Measurements from ENCODE around the gene FAM222A.

The FAM222A gene

GRCh38 chr12:109808876-109809646, 95.4 kb downstream of the FAM222A start:
- Histone ChIP-seq H3K36me3 (ENCODE audit: insufficient read depth, low read length) (no peaks in the 10 kb centered on the region), H3K4me1 (ENCODE audit: control insufficient read depth, insufficient read depth, low read length, unreplicated experiment) (no peaks in the 10 kb centered on the region), H3K27ac (ENCODE audit: low read depth, low read length) (no peak overlapping the region), H3K27me3 (ENCODE audit: insufficient read depth, low read length) (no peaks in the 10 kb centered on the region), H3K79me2 (ENCODE audit: control insufficient read depth, insufficient read depth, low read length, unreplicated experiment) (no peaks in the 10 kb centered on the region), H3K4me3 (ENCODE audit: low read depth, low read length) (no peak overlapping the region), H2AFZ (ENCODE audit: low read length, unreplicated experiment) (no peak overlapping the region)

GRCh38 chr12:109810954-109811623, 97.5 kb downstream of the FAM222A start:
- Histone ChIP-seq H3K4me1 (ENCODE audit: control insufficient read depth, insufficient read depth, low read length, unreplicated experiment) (no peaks in the 10 kb centered on the region), H3K79me2 (ENCODE audit: control insufficient read depth, insufficient read depth, low read length, unreplicated experiment) (no peaks in the 10 kb centered on the region), H3K4me3 (ENCODE audit: low read depth, low read length) (no peak overlapping the region), H2AFZ (ENCODE audit: low read length, unreplicated experiment) (no peak overlapping the region), H3K27ac (ENCODE audit: low read depth, low read length) (no peak overlapping the region), H3K27me3 (ENCODE audit: insufficient read depth, low read length) (no peaks in the 10 kb centered on the region), H3K36me3 (ENCODE audit: insufficient read depth, low read length) (no peaks in the 10 kb centered on the region)

- H3K4me3 ChIP-seq (ENCODE audit: low read depth, low read length), result no peak overlapping the region
- H2AFZ ChIP-seq (ENCODE audit: low read length, unreplicated experiment), result no peak overlapping the region
- H3K4me1 ChIP-seq (ENCODE audit: control insufficient read depth, insufficient read depth, low read length, unreplicated experiment), result no peaks in the 10 kb centered on the region
- H3K27me3 ChIP-seq (ENCODE audit: insufficient read depth, low read length), result no peaks in the 10 kb centered on the region
- no peak overlapping the region for H3K27ac ChIP-seq (ENCODE audit: low read depth, low read length)
- H3K79me2 ChIP-seq (ENCODE audit: control insufficient read depth, insufficient read depth, low read length, unreplicated experiment), result no peaks in the 10 kb centered on the region
- no peaks in the 10 kb centered on the region for H3K36me3 ChIP-seq (ENCODE audit: insufficient read depth, low read length)
These were observed 98.0 kb downstream of the FAM222A start for GRCh38 chr12:109811624-109811995.

- H3K79me2 ChIP-seq (ENCODE audit: control insufficient read depth, insufficient read depth, low read length, unreplicated experiment), result no peaks in the 10 kb centered on the region
- H3K36me3 ChIP-seq (ENCODE audit: insufficient read depth, low read length), result no peaks in the 10 kb centered on the region
- no peak overlapping the region for H3K4me3 ChIP-seq (ENCODE audit: low read depth, low read length)
- H2AFZ ChIP-seq (ENCODE audit: low read length, unreplicated experiment), result no peak overlapping the region
- H3K27me3 ChIP-seq (ENCODE audit: insufficient read depth, low read length), result no peaks in the 10 kb centered on the region
- H3K27ac ChIP-seq (ENCODE audit: low read depth, low read length), result no peak overlapping the region
- H3K4me1 ChIP-seq (ENCODE audit: control insufficient read depth, insufficient read depth, low read length, unreplicated experiment), result no peaks in the 10 kb centered on the region
These were observed 100.3 kb downstream of the FAM222A start for GRCh38 chr12:109813810-109814416.

- Histone ChIP-seq H3K27ac (ENCODE audit: low read depth, low read length) (no peak overlapping the region), H3K36me3 (ENCODE audit: insufficient read depth, low read length) (no peaks in the 10 kb centered on the region)
These were observed 101.0 kb downstream of the FAM222A start for GRCh38 chr12:109814600-109815150.

GRCh38 chr12:109815225-109815624, 101.6 kb downstream of the FAM222A start:
- H3K36me3 ChIP-seq (ENCODE audit: insufficient read depth, low read length), result no peaks in the 10 kb centered on the region
- H3K4me3 ChIP-seq (ENCODE audit: low read depth, low read length), result no peak overlapping the region
- H3K79me2 ChIP-seq (ENCODE audit: control insufficient read depth, insufficient read depth, low read length, unreplicated experiment), result no peaks in the 10 kb centered on the region
- H2AFZ ChIP-seq (ENCODE audit: low read length, unreplicated experiment), result no peak overlapping the region
- no peaks in the 10 kb centered on the region for H3K4me1 ChIP-seq (ENCODE audit: control insufficient read depth, insufficient read depth, low read length, unreplicated experiment)
- no peak overlapping the region for H3K27ac ChIP-seq (ENCODE audit: low read depth, low read length)
- H3K27me3 ChIP-seq (ENCODE audit: insufficient read depth, low read length), result no peaks in the 10 kb centered on the region

More at GRCh38 chr12:109814600-109815150, 101.0 kb downstream of the FAM222A start:
- no peaks in the 10 kb centered on the region for H3K79me2 ChIP-seq (ENCODE audit: control insufficient read depth, insufficient read depth, low read length, unreplicated experiment)
- no peak overlapping the region for H3K4me3 ChIP-seq (ENCODE audit: low read depth, low read length)
- no peaks in the 10 kb centered on the region for H3K4me1 ChIP-seq (ENCODE audit: control insufficient read depth, insufficient read depth, low read length, unreplicated experiment)
- H3K27me3 ChIP-seq (ENCODE audit: insufficient read depth, low read length), result no peaks in the 10 kb centered on the region
- no peak overlapping the region for H2AFZ ChIP-seq (ENCODE audit: low read length, unreplicated experiment)

- Histone ChIP-seq H3K4me3 (ENCODE audit: low read depth, low read length) (no peak overlapping the region), H3K27me3 (ENCODE audit: insufficient read depth, low read length) (no peaks in the 10 kb centered on the region), H3K4me1 (ENCODE audit: control insufficient read depth, insufficient read depth, low read length, unreplicated experiment) (no peaks in the 10 kb centered on the region), H3K36me3 (ENCODE audit: insufficient read depth, low read length) (no peaks in the 10 kb centered on the region), H3K79me2 (ENCODE audit: control insufficient read depth, insufficient read depth, low read length, unreplicated experiment) (no peaks in the 10 kb centered on the region), H3K27ac (ENCODE audit: low read depth, low read length) (no peak overlapping the region), H2AFZ (ENCODE audit: low read length, unreplicated experiment) (no peak overlapping the region)
These were observed 102.4 kb downstream of the FAM222A start for GRCh38 chr12:109815757-109816617.

- no peaks in the 10 kb centered on the region for H3K79me2 ChIP-seq (ENCODE audit: control insufficient read depth, insufficient read depth, low read length, unreplicated experiment)
- H3K4me3 ChIP-seq (ENCODE audit: low read depth, low read length), result no peak overlapping the region
- H3K27ac ChIP-seq (ENCODE audit: low read depth, low read length), result no peak overlapping the region
- H3K4me1 ChIP-seq (ENCODE audit: control insufficient read depth, insufficient read depth, low read length, unreplicated experiment), result no peaks in the 10 kb centered on the region
- H3K36me3 ChIP-seq (ENCODE audit: insufficient read depth, low read length), result no peaks in the 10 kb centered on the region
- H3K27me3 ChIP-seq (ENCODE audit: insufficient read depth, low read length), result no peaks in the 10 kb centered on the region
- no peak overlapping the region for H2AFZ ChIP-seq (ENCODE audit: low read length, unreplicated experiment)
These were observed 103.2 kb downstream of the FAM222A start for GRCh38 chr12:109816870-109817269.

- no peaks in the 10 kb centered on the region for H3K36me3 ChIP-seq (ENCODE audit: insufficient read depth, low read length)
These were observed 104.1 kb downstream of the FAM222A start for GRCh38 chr12:109817627-109818231.

GRCh38 chr12:109818253-109818652, 104.6 kb downstream of the FAM222A start:
- H2AFZ ChIP-seq (ENCODE audit: low read length, unreplicated experiment), result no peak overlapping the region
- no peaks in the 10 kb centered on the region for H3K36me3 ChIP-seq (ENCODE audit: insufficient read depth, low read length)
- H3K27ac ChIP-seq (ENCODE audit: low read depth, low read length), result no peak overlapping the region
- no peak overlapping the region for H3K4me3 ChIP-seq (ENCODE audit: low read depth, low read length)
- H3K4me1 ChIP-seq (ENCODE audit: control insufficient read depth, insufficient read depth, low read length, unreplicated experiment), result no peaks in the 10 kb centered on the region
- no peaks in the 10 kb centered on the region for H3K79me2 ChIP-seq (ENCODE audit: control insufficient read depth, insufficient read depth, low read length, unreplicated experiment)
- H3K27me3 ChIP-seq (ENCODE audit: insufficient read depth, low read length), result no peaks in the 10 kb centered on the region

More at GRCh38 chr12:109817627-109818231, 104.1 kb downstream of the FAM222A start:
- Histone ChIP-seq H3K79me2 (ENCODE audit: control insufficient read depth, insufficient read depth, low read length, unreplicated experiment) (no peaks in the 10 kb centered on the region), H3K4me3 (ENCODE audit: low read depth, low read length) (no peak overlapping the region), H3K27me3 (ENCODE audit: insufficient read depth, low read length) (no peaks in the 10 kb centered on the region), H2AFZ (ENCODE audit: low read length, unreplicated experiment) (no peak overlapping the region), H3K4me1 (ENCODE audit: control insufficient read depth, insufficient read depth, low read length, unreplicated experiment) (no peaks in the 10 kb centered on the region), H3K27ac (ENCODE audit: low read depth, low read length) (no peak overlapping the region)

All from ACC112 (cell line).